ENCODE measurements around the gene MIEF1. TPM values are rescaled to one million over a fixed set of nuclear protein-coding genes. Genes with fewer than 3 reads are reported as not detected.
A peak's percentile ranks its signal among the peaks of the same experiment; 100 is the strongest.
"Not testable (repeated sequence)": the region's sequence is repeated elsewhere in the genome, so short reads cannot be mapped to it uniquely, and the experiment has no call there.

MIEF1 gene
- polyA plus RNA-seq, 6 donors from 2014 or later = 8.7 to 29.8 (median 19.2) TPM

DNA sequence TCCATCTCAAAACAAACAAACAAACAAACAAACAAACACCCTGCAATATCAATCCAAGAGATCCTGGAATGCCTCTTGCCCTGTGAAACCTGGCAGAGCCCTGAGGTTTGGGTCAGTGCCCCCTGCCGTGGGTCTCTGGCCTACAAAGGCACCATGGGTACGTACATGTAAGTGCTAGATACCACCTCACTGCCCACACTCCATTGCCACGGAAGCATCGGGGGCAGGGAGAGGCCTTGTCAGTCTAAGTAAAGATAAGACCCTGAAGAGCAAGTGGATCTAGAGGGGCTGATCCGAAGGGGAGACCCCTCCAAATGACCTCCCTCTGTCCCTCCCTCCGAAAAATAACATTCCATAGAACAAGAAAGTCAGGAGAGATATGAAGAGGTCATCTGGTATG, 2.0 kb upstream of the MIEF1 start:
- ATAC-seq (ENCODE audit: low read depth in 2 of 2) = no peak
- no peak overlapping the region for H3K27ac Mint-ChIP-seq
- H3K27me3 Mint-ChIP-seq = no peaks in the 10 kb centered on the region
- no peak for DNase-seq
- peak overlapping the region in 4 of 8 donors; percentile 19 to 97 (median 58) for H3K4me3 Mint-ChIP-seq
- no peaks in the 10 kb centered on the region for H3K36me3 Mint-ChIP-seq
- no peaks in the 10 kb centered on the region for H3K9me3 Mint-ChIP-seq
- H3K4me1 Mint-ChIP-seq = peaks cover 18 to 39% (median 32%) of the 10 kb centered on the region in 3 donors

DNA sequence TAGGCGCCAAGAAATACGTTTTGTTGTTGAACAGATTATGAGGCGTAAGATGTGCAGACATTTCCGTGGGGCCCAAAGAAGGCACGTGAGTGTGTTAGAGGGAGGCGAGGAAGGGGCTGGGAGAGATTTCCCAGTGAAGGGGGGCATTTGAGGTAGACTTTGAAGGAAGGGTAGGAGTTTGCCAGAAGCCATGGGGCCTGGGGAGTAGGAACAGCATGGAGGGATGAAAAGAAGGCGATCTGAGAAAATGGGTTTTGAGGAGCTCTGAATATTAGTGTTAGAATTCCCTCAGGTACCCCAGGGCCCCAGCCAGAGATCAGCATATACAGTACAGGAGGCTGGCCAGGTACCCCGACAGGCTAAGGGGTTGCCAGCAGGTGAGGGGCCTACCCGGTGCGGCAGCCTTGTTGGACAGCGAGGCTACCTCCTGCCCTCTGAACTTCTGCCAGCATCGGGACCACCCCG, 414 bp upstream of the MIEF1 start:
- H3K4me3 Mint-ChIP-seq = peak overlapping the region; percentile 86 to 99 (median 97)
- H3K27ac Mint-ChIP-seq = peak overlapping the region in 5 of 6 donors; percentile 86 to 93 (median 93)
- peak; percentile 27 to 29 for ATAC-seq (ENCODE audit: low read depth in 2 of 2)
- H3K36me3 Mint-ChIP-seq = peaks cover 6 to 13% of the 10 kb centered on the region in 2 donors
- DNase-seq = no peak
- H3K4me1 Mint-ChIP-seq = peaks cover 28 to 46% (median 30%) of the 10 kb centered on the region in 3 donors
- no peaks in the 10 kb centered on the region for H3K9me3 Mint-ChIP-seq
- H3K27me3 Mint-ChIP-seq = no peaks in the 10 kb centered on the region

DNA sequence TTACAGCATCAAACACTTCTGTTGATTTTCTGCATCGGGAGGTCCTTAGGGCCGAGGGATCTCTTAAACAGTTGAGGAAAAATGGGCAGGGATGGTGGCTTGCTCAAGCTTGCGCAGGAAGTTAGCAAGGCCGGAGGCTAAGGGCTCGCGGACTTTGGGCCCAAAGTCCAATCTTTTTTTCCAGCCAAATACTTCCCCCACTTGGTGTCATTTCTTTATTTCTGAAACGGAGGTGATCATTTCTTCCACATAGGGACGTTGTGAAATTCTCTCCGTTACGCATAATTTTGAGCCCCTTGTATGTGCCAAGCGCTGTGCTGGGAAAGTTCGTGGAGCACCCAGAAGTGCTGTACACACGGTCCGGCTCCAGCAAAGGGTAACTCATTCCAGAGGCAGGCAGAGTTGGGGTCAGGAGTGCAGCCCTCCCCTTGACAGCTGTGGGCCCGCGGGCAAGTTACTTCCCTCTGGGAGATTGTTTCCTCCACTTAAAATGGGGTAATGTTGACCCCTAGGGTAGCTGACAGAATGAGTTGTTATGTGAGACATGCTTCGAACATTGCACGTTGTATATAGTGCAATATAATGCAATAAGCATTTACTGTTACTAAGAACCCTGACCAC, 809 bp downstream of the MIEF1 start:
- H3K27ac Mint-ChIP-seq = peak overlapping the region; percentile 25 to 93 (median 82)

DNA sequence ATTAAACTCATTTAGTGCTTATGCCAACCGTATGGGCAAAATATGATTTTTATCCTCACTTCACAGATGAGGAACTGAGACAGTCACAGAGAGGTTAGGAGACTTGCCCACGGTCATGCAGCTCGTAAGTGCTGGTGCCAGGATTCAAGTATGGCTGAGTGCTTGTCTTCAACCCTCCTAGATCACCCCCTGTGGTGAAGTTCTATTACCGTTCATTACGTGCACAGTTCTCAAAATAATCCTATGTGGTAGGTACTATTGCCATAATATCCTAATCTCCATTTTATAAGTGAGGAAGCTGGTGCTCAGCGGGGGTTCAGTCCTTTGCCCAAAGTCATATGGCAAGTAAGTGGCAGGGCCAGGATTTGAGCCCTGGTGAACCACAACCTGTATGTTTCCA, 1.5 kb downstream of the MIEF1 start:
- peaks cover 8 to 18% of the 10 kb centered on the region in 2 donors for H3K36me3 Mint-ChIP-seq
- peak overlapping the region; percentile 48 to 98 (median 97) for H3K4me3 Mint-ChIP-seq
- DNase-seq (no peak), ATAC-seq (ENCODE audit: low read depth in 2 of 2) (no peak)
- H3K27ac Mint-ChIP-seq = peak overlapping the region in 2 of 6 donors; percentile 7 to 35
- H3K27me3 Mint-ChIP-seq = no peaks in the 10 kb centered on the region
- no peaks in the 10 kb centered on the region for H3K9me3 Mint-ChIP-seq
- peaks cover 32 to 53% (median 38%) of the 10 kb centered on the region in 3 donors for H3K4me1 Mint-ChIP-seq

More for the DNA sequence above, 809 bp downstream of the MIEF1 start:
- DNase-seq (no peak), ATAC-seq (ENCODE audit: low read depth in 2 of 2) (no peak)
- Mint-ChIP-seq H3K4me3 (peak overlapping the region; percentile 86 to 99 (median 97)), H3K36me3 (peaks cover 8 to 18% of the 10 kb centered on the region in 2 donors), H3K27me3 (no peaks in the 10 kb centered on the region), H3K4me1 (peaks cover 32 to 47% (median 33%) of the 10 kb centered on the region in 3 donors), H3K9me3 (no peaks in the 10 kb centered on the region)

DNA sequence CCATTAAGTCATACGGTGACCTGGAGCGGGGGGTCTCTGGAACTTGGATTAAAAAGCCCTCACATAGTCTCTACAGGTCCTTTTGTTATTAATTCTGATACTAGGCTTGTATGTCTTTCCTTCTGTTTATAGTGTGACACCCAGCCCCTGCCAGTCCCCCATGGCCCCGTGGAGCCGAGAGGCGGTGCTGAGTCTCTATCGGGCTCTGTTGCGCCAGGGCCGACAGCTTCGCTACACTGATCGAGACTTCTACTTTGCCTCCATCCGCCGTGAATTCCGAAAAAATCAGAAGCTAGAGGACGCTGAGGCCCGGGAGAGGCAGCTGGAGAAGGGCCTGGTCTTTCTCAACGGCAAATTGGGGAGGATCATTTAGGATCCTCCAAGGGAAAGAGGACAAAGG, 2.0 kb downstream of the MIEF1 start:
- Mint-ChIP-seq H3K9me3 (no peaks in the 10 kb centered on the region), H3K36me3 (peaks cover 8 to 18% of the 10 kb centered on the region in 2 donors), H3K4me1 (peaks cover 32 to 56% (median 40%) of the 10 kb centered on the region in 3 donors), H3K4me3 (peak overlapping the region in 6 of 8 donors; percentile 86 to 98 (median 97)), H3K27me3 (no peaks in the 10 kb centered on the region), H3K27ac (peak overlapping the region in 1 of 6 donors; percentile 79)
- DNase-seq (no peak), ATAC-seq (ENCODE audit: low read depth in 2 of 2) (no peak)

DNA sequence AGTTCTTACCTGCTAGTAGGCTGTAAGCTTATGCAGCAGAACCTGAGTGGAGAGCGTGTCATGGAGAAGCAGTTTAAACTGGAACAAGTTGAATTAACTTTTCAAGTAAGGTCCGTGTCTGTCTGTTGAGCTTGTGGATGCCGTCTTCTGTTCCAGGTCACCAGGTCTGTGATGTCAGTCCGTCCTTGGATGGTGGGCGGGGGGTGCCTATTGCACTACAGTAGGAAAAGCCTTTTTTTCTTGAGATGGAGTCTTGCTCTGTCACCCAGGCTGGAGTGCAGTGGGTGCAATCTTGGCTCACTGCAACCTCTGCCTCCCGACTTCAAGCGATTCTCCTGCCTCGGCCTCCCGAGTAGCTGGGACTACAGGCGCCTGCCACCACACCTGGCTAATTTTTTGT, 4.9 kb downstream of the MIEF1 start:
- H3K9me3 Mint-ChIP-seq; ATAC-seq (ENCODE audit: low read depth in 2 of 2); H3K27me3 Mint-ChIP-seq; DNase-seq: not testable (repeated sequence)
- H3K36me3 Mint-ChIP-seq = peaks cover 16 to 27% of the 10 kb centered on the region in 2 donors
- peaks cover 41 to 57% (median 45%) of the 10 kb centered on the region in 3 donors for H3K4me1 Mint-ChIP-seq
- peak overlapping the region in 1 of 8 donors; percentile 46 for H3K4me3 Mint-ChIP-seq
- peak overlapping the region in 1 of 6 donors; percentile 80 for H3K27ac Mint-ChIP-seq

DNA sequence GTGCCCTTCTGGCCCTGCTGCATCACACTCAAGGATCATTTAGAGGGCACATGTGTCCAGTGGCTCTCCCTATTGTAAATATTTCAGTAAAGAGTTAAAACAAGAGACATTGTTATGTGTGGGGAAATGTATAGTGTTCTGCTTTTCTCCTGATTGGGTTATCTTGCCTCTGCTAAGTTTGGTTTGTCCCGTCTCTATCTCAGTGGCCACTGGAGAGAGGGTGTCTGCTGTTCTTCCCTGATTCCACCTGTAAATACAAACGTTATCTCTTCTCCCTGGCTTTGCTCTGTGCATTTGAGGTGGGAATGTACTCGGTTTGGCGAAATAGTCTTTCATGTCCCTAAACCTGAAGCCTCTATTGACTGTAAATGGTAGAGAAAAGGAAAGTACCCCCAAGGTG, 6.3 kb downstream of the MIEF1 start:
- no peak for DNase-seq
- H3K9me3 Mint-ChIP-seq = no peaks in the 10 kb centered on the region
- peaks cover 20 to 27% of the 10 kb centered on the region in 2 donors for H3K36me3 Mint-ChIP-seq

DNA sequence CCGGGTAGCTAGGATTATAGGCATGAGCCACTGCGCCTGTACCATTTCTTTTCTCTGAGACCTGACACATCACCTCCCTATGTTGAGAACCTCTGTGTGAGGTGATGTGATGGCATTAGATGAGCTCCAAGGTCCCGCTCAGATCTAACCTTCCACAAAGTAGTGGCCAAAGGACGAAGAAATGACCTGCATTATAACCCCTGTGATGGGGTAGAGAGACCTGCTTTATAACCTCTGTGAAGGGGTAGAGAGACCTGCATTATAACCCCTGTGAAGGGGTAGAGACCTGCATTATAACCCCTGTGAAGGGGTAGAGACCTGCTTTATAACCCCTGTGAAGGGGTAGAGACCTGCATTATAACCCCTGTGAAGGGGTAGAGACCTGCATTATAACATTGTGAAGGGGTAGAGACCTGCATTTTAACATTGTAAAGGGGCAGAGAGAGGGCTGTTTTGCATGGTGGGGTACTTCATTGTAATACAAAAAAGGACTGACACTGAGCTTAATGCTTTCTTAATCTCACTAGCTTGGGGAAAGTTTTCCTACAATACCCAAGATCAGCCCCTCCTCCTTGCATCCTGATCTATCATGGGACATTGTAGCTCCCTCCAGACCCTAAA, 8.5 kb downstream of the MIEF1 start:
- Mint-ChIP-seq H3K4me1 (peaks cover 37 to 41% (median 38%) of the 10 kb centered on the region in 3 donors), H3K4me3 (peak overlapping the region in 1 of 8 donors; percentile 16), H3K27me3 (no peaks in the 10 kb centered on the region), H3K36me3 (peaks cover 28 to 31% of the 10 kb centered on the region in 2 donors), H3K9me3 (no peaks in the 10 kb centered on the region), H3K27ac (no peak overlapping the region)
- DNase-seq (no peak), ATAC-seq (ENCODE audit: low read depth in 2 of 2) (no peak)

More for the DNA sequence above, 6.3 kb downstream of the MIEF1 start:
- Mint-ChIP-seq H3K27ac (peak overlapping the region in 4 of 6 donors; percentile 1 to 89 (median 27)), H3K4me1 (peaks cover 37 to 48% (median 40%) of the 10 kb centered on the region in 3 donors), H3K27me3 (no peaks in the 10 kb centered on the region), H3K4me3 (peak overlapping the region in 1 of 8 donors; percentile 21)
- no peak for ATAC-seq (ENCODE audit: low read depth in 2 of 2)

DNA sequence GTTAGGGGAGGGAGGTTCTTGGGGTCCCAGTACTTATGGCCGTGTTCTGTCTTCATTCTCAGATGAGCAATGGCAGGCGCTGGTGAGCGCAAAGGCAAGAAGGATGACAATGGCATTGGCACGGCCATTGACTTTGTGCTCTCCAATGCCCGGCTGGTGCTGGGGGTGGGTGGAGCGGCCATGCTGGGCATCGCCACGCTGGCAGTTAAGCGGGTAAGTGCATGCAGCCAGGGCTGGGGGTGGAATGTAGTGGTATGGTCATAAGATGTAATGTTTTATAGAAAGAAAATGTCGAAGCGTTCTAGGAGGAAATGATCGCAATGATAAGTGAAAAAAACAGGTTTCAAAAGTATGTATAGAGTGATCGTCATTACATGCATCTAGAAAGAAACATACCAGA, 9.1 kb downstream of the MIEF1 start:
- Mint-ChIP-seq H3K27ac (no peak overlapping the region), H3K4me3 (no peak overlapping the region), H3K27me3 (no peaks in the 10 kb centered on the region), H3K9me3 (no peaks in the 10 kb centered on the region), H3K36me3 (peaks cover 26 to 27% of the 10 kb centered on the region in 2 donors), H3K4me1 (peaks cover 38 to 40% (median 39%) of the 10 kb centered on the region in 3 donors)
- DNase-seq (no peak), ATAC-seq (ENCODE audit: low read depth in 2 of 2) (no peak)

DNA sequence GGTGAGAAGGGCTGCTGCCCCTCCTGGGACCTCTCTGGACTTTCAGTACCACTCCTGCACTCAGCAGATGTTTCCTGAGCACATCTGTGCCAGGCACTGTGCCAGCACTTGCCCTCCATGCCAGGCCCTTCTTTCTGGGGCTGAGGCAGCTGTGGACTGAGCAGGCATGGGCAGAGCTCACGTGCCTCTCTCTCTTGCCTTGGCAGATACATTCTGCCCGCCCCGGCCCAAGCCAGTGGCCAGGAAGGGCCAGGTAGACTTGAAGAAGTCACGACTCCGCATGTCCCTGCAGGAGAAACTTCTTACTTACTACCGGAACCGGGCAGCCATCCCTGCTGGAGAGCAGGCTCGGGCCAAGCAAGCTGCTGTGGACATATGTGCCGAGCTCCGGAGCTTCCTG, 9.9 kb downstream of the MIEF1 start:
- H3K4me1 Mint-ChIP-seq = peaks cover 32 to 35% (median 34%) of the 10 kb centered on the region in 3 donors
- no peak overlapping the region for H3K27ac Mint-ChIP-seq
- no peaks in the 10 kb centered on the region for H3K9me3 Mint-ChIP-seq
- no peaks in the 10 kb centered on the region for H3K27me3 Mint-ChIP-seq
- H3K4me3 Mint-ChIP-seq = no peak overlapping the region
- peaks cover 20% of the 10 kb centered on the region in 2 donors for H3K36me3 Mint-ChIP-seq
- DNase-seq (no peak), ATAC-seq (ENCODE audit: low read depth in 2 of 2) (no peak)

DNA sequence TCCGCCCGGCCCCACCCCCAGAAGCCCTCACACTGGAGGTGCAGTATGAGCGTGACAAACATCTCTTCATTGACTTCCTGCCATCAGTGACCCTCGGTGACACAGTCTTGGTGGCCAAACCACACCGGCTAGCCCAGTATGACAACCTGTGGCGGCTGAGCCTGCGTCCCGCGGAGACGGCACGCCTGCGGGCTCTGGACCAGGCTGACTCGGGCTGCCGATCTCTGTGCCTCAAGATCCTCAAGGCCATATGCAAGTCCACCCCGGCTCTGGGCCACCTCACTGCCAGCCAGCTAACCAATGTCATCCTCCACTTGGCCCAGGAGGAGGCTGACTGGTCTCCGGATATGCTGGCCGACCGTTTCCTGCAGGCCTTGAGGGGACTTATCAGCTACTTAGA, 11.7 kb downstream of the MIEF1 start:
- peak overlapping the region in 1 of 6 donors; percentile 73 for H3K27ac Mint-ChIP-seq
- H3K4me3 Mint-ChIP-seq = no peak overlapping the region
- DNase-seq (no peak), ATAC-seq (ENCODE audit: low read depth in 2 of 2) (no peak)
- peaks cover 26 to 37% (median 26%) of the 10 kb centered on the region in 3 donors for H3K4me1 Mint-ChIP-seq
- H3K36me3 Mint-ChIP-seq = peaks cover 19 to 20% of the 10 kb centered on the region in 2 donors
- H3K9me3 Mint-ChIP-seq = no peaks in the 10 kb centered on the region
- H3K27me3 Mint-ChIP-seq = no peaks in the 10 kb centered on the region

DNA sequence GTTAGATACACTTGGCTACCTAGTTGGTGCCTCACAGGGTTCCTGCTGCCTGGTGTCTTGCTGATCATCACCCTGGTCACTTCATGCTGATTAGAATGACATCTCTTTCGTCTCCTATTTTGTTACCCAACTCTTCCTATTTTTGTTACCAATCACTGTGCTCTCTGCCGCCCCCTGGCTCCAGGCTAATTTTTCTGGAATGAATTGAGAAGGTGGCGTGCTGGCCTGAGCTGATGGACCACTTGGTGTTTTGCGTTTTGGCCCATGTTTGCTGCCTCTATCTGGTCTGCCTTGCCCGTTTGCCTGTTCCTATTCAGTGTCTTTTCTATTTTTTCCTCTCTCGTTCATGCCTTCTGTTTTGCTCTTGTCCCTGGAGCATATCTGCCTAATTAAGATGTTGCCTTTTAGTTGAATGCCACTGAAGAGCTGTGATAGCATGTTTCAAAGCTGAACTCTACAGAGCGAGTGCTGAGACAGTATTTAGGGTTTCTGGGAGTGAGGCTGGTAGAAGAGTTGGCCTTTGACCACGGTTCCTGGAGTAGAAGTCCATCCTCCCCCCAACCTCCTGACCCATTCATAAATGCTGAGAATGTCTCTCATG, 12.4 kb downstream of the MIEF1 start:
- Mint-ChIP-seq H3K9me3 (no peaks in the 10 kb centered on the region), H3K4me3 (peak overlapping the region in 1 of 8 donors; percentile 64), H3K27ac (peak overlapping the region in 2 of 6 donors; percentile 17 to 86), H3K4me1 (peaks cover 22 to 40% (median 24%) of the 10 kb centered on the region in 3 donors), H3K36me3 (peaks cover 15 to 16% of the 10 kb centered on the region in 2 donors), H3K27me3 (no peaks in the 10 kb centered on the region)
- peak; percentile 46 for DNase-seq
- peak; percentile 32 to 40 for ATAC-seq (ENCODE audit: low read depth in 2 of 2)

DNA sequence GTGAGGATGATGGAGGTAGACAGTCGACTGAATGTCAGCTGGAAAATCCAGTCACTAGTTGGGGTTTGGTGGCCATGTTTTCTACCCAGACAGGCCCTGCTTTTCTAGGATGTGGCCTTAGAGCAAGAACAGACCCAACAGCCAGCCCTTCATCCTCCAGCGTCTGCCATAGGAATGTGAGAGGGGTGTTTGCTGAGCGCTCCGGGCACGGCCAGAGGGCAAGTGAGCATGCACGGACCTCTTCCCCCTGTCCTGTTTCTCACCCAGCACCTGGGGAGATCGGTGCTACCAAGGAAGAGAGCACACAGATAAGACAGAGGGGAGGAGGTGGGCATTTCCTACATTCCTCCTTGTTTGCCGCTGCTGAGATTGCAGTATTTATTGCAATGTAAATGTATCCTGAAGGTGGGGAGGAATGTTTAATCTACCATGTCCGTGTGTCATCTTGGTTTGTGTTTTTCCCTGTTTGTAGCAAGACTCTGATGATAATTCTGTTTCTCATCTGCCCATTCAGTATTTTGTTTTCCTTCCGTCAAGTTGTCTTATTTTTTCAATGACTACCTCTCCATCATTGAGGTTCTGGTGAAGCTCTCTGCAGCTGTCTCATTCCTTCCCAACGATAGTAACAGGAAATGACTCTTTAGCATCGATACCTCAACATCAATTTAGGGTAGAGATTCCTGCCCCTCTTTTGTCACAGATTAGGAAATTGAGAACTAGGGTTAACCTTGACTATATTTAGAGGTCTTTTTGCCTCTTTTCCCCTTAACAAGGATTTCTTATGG, 13.4 kb downstream of the MIEF1 start:
- peak overlapping the region in 2 of 6 donors; percentile 66 to 93 for H3K27ac Mint-ChIP-seq
- peaks cover 10 to 12% of the 10 kb centered on the region in 2 donors for H3K36me3 Mint-ChIP-seq
- peak overlapping the region in 2 of 8 donors; percentile 54 to 71 for H3K4me3 Mint-ChIP-seq
- ATAC-seq (ENCODE audit: low read depth in 2 of 2) (no peak), DNase-seq (no peak)
- H3K27me3 Mint-ChIP-seq = no peaks in the 10 kb centered on the region
- peaks cover 20 to 35% (median 22%) of the 10 kb centered on the region in 3 donors for H3K4me1 Mint-ChIP-seq
- H3K9me3 Mint-ChIP-seq = peaks cover 0 to 4% (median 0%) of the 10 kb centered on the region in 7 donors

Data from naive B cell (primary cell).